Left forelimb (tissue), 1 donor: ENCODE measurements around the gene SLC7A6.

ENCODE experiments used
- DNase-seq: peaks from one replicate; pipeline ENCODE4 v3.0.0-alpha.2; 2018; ENCODE audit warnings: low spot score

SLC7A6 gene

DNA sequence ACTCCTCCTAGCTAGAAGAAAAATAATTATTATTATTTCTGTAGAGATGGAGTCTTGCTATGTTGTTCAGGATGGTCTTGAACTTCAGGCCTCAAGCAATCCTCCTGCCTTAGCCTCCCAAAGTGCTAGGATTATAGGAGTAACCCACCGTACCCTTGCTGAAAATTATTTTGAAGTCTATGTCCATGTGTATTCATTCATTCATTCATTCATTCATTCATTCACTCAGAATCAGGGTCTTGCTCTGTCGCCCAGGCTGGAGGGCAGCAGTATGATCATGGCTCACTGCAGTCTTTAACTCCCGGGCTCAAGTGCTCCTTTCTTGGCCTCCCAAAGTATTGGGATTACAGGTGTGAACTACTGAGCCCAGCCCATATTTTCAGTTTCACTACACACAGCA is 42.3 kb downstream of the SLC7A6 start:
- no peak for DNase-seq

DNA sequence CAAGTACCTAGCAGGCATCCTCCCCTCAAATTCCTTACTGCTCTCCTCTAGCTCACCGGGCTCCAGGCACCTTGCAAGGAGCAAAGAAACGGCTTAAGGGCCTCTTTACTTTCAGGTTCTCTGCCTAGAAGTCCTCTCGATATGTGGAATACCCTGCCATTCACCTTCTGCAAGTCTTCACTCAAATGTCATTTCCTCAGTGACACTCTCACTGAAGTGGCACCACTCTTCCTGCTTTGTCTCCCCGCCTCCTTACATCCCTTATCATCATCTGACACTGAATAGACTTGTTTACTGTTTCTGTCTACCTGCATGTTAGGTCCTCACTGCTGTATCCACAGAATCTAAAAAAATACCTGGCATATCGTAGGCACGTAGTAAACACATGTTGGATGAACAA is 45.5 kb downstream of the SLC7A6 start:
- no peak for DNase-seq

DNA sequence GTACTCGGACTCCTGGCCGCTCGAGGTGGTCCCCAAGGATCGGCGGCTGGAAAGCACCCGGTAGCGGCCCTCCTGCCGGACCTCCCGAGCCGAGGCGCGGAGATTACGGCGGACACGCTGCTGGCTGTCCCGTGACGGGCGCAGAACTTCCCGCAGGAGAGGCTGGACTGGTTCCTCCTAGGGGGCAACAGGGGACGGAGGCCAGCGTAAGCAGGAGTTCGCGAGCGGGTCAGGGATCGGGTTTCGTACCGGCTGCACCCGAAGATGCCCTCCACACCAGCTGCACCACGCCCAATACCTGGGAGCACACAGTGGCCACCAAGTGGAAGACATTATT is 46.1 kb downstream of the SLC7A6 start:
- no peak for DNase-seq

- peak; percentile 91 for DNase-seq
Measured at GRCh38 chr16:68310774-68311511, 46.6 kb downstream of the SLC7A6 start, which contains the start of the genes PRMT7 and SLC7A6OS. PRMT7 (plus strand) TSS chr16:68311019; CDS start chr16:68315980, 4,961 bp downstream. SLC7A6OS (minus strand) TSS chr16:68310946; CDS start chr16:68310926, 20 bp downstream.

DNA sequence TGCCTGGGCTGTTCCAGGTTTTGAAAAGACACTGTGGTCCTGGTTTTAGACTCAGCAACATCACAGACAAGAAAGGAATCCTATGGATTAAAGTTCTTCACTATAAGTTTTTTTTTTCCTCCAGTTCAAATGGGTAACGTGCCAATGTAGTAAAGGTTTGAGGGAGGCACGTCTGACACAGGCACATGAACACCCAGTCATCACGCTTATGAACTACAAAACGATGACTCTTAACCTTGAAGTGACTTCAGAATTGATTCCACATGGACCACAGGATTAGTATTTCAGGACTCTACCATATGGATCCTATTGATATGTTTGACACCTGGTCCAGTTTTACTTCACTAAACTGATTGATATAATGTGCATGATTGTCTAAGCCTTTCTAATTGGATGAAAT is 48.8 kb downstream of the SLC7A6 start:
- no peak for DNase-seq

- no peak for DNase-seq
Measured at GRCh38 chr16:68319185-68319908, 55.0 kb downstream of the SLC7A6 start.

- DNase-seq, result no peak
Measured at GRCh38 chr16:68324336-68324735, 60.0 kb downstream of the SLC7A6 start.

DNA sequence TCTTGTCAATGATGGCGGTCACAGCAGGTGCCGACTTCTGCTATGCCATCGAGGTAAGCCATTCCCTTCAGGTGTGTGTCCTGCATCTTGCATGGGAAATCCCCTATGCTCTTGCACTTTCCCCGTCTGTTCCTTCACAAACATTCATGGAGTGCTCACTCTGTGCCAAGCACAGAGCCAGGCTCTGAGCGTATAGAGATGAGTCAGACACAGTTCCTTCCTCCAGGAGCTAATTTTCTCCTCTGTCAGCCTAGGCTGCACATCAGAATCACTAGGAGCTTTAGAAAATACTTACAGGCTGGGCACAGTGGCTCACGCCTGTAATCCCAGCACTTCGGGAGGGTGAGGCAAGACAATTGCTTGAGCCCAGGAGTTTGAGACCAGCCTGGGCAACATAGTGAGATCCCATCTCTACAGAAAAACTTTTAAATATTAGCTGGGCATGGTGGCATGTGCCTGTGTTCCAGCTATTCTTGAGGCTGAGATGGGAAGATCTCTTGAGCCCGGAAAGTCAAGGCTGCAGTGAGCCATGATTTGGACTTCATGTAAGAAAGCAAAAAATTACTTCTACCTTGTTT is 60.5 kb downstream of the SLC7A6 start:
- DNase-seq, result no peak

DNA sequence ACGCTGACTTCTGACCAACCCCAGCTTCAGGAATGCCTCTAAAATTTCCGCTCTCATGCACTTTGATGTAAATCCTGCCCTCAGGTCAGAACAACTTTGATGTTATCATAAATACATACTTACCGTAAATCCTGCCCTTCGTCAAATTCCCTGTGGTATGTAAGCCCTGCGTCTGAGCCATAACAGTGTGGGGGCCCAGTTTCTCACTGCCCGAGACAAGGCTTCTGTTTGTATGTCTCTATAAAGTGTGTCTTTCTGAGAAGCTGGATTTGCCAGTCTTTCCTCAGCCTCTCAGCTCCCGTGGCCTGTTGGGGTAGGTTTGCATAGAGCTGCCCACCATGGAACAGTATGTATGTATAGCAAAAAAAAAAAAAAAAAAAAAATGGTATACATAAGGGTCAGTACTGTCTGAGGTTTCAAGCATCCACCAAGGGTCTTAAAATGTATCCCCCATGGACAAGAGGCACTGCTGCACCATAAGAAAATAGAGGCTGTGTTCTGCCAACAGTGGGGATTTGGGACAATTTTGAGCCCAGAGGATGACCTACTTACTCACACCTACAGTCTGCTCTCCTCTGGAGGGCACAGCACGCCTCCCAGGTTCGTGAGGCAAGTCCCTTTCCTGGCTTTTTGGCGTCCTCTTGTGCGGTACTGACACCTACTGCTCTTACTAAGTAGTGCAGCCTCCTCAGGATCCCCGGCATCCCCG is 64.0 kb downstream of the SLC7A6 start:
- peak; percentile 70 for DNase-seq

GRCh38 chr16:68328860-68329390 is 64.6 kb downstream of the SLC7A6 start:
- no peak for DNase-seq

DNA sequence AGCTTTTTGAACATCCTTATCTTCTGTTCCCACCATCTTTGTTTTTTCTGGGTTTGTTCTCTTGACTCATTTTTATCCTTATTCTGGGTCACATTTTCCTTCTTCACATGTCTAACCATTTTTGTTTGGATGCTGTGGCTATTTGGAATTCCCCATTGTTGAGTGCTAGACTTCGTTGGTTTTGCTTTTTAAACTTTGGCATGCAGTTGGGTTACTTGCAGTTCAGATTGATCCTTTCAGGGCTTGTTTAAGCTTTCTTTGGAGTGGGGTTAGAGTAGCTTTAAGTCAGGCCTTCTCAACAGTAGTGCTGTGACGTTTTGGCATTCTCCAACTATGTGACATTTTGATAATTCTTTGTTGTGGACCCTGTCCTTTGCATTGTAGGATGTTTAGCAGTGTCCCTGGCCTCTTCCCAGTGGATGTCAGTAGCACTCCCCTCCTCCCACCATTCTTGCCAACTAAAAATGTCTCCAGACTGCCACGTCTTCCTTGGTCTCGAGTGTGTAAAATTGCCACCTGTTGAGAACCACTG is 67.6 kb downstream of the SLC7A6 start:
- no peak for DNase-seq

GRCh38 chr16:68332411-68333121 is 68.2 kb downstream of the SLC7A6 start:
- no peak for DNase-seq

DNA sequence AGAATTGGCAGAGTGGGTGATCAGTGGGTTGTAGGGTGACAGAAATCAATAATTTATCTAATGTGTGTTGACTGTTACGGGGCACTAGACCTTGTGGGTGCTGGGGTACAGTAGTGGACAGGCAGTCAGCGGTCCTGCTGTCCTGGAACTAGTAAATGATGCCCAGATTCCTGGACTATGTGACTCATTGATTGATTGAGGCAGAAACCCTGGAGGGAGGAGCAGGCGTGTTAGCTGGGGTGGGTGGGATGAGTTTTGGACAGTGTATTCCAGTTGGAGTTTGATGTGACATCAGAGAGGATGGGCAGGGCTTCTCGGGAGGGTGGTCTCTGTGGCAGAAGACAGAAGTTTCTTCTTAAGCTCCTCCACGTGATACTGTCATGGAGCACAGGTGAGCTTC is 70.8 kb downstream of the SLC7A6 start:
- no peak for DNase-seq

- DNase-seq, result no peak
Measured at GRCh38 chr16:68338326-68339119, 74.2 kb downstream of the SLC7A6 start.

- DNase-seq, result no peak
Measured at GRCh38 chr16:68339214-68339613, 74.9 kb downstream of the SLC7A6 start.

GRCh38 chr16:68342620-68343019 is 78.3 kb downstream of the SLC7A6 start:
- DNase-seq, result no peak

- no peak for DNase-seq
Measured at GRCh38 chr16:68343137-68343536, 78.8 kb downstream of the SLC7A6 start.

DNA sequence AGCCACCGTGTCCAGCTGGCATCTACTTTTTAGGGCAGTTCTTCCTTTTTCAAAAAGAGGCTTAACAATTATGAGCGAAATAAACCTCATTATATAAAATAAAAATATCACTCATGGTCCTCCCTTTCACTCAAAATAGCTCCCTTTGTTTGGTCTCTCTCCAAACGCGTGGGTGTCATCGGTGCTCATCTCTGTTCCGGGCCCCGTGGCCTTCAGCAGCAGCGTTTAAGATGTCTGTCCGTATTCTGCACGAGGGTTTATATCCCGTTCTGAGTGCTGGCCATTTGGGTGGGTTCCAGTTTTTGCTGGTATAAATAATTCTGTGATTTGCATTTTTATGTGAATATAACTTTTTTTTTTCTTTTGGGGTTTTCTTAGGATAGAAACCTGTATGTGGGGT is 79.9 kb downstream of the SLC7A6 start:
- DNase-seq, result no peak

GRCh38 chr16:68345351-68345810 is 81.1 kb downstream of the SLC7A6 start:
- DNase-seq, result no peak

- DNase-seq, result no peak
Measured at GRCh38 chr16:68345958-68346635, 81.8 kb downstream of the SLC7A6 start.
